HepG2 (cell line): ENCODE data around the gene MRPL27. TPM values are rescaled to one million over a fixed set of nuclear protein-coding genes. Genes with fewer than 3 reads are reported as not detected.

ENCODE experiments used
- ATAC-seq: fragments of 200-7000 bp; cut with Tn5 transposase; 3 replicates; pipeline ENCODE4 v1.9.1; 2020; ENCODE audit warnings: mild to moderate bottlenecking, moderate library complexity
- BruUV-seq: library from RNA; stranded (reverse); fragments of 400-500 nt; replicated peaks from 2 replicates; lab custom pipeline; 2021; lab: Mats Ljungman, UMichigan
- CTCF ChIA-PET: fragments of 300-600 bp; formaldehyde crosslinking; extraction: SDS; loops from one replicate; lab custom pipeline; 2021; ENCODE audit warnings: low total read pairs, inconsistent platforms, low intra/inter-chr PET ratio; lab: Yijun Ruan, JAX
- POLR2A ChIA-PET: fragments of 350-600 bp; sonication (Branson Sonifier 250); formaldehyde crosslinking; loops from one replicate; lab custom pipeline; 2020; ENCODE audit warnings: antibody characterized with exemption, inconsistent platforms; lab: Yijun Ruan, JAX
- DNase-seq: peaks from one replicate; pipeline ENCODE4 v3.0.0-alpha.2; 2015; ENCODE audit warnings: low spot score
- FAIRE-seq: peaks from 3 replicates; lab custom pipeline; 2011; peaks lifted over from hg19 to GRCh38; lab: Jason Lieb, UNC
- H2AFZ ChIP-seq: one replicate; pipeline ENCODE4 v1.6.1; 2011; ENCODE audit warnings: low read length, inconsistent platforms
- H3K27ac ChIP-seq: fragments of 300-600 bp; 3 replicates; pipeline ENCODE4 v1.8.0; 2011; ENCODE audit warnings: mixed run types, mild to moderate bottlenecking, mixed read lengths, low read length, inconsistent platforms; ENCODE audit not compliant: insufficient read depth; ENCODE audit errors: extremely low read length
- H3K27me3 ChIP-seq, 2 experiments: fragments of 200-600 bp in 1 of 2; 2 replicates in 1 of 2; 3 replicates in 1 of 2; pipeline versions ENCODE4 v1.6.0 to v1.8.0; 2011; ENCODE audit warnings: low read length in 2 of 2, mild to moderate bottlenecking in 2 of 2, moderate library complexity in 2 of 2, inconsistent platforms in 1 of 2; ENCODE audit not compliant: insufficient read depth in 2 of 2, control insufficient read depth in 1 of 2
- H3K36me3 ChIP-seq, 2 experiments: fragments of 200-600 bp in 1 of 2; replicated peaks in 1 of 2; 2 replicates in 1 of 2; 3 replicates in 1 of 2; pipeline versions ENCODE4 v1.5.1 to v1.8.0; 2011; ENCODE audit warnings: low read length in 2 of 2, inconsistent platforms in 1 of 2; ENCODE audit not compliant: insufficient read depth in 2 of 2, control insufficient read depth in 1 of 2
- H3K4me1 ChIP-seq: 2 replicates; pipeline ENCODE4 v1.5.1; 2012; ENCODE audit warnings: low read length, inconsistent platforms; ENCODE audit not compliant: insufficient read depth
- H3K4me2 ChIP-seq: 2 replicates; pipeline ENCODE4 v1.6.0; 2011; ENCODE audit warnings: low read depth, low read length, inconsistent platforms
- H3K4me3 ChIP-seq, 3 experiments: fragments of 200-600 bp in 1 of 3; sonication (generic), shearing (Covaris generic) in 1 of 3; replicated peaks in 1 of 3; 2 replicates each; pipeline ENCODE4 v1.5.1; 2011 to 2016; ENCODE audit warnings: low read length in 3 of 3, inconsistent platforms in 2 of 3, low read depth in 2 of 3, mild to moderate bottlenecking in 2 of 3, control low read depth in 1 of 3, mixed read lengths in 1 of 3; ENCODE audit not compliant: insufficient read depth in 1 of 3
- H3K79me2 ChIP-seq: one replicate; pipeline ENCODE4 v1.6.1; 2011; ENCODE audit warnings: low read length, inconsistent platforms; ENCODE audit not compliant: insufficient read depth
- H3K9ac ChIP-seq: 2 replicates; pipeline ENCODE4 v1.6.0; 2011; ENCODE audit warnings: mild to moderate bottlenecking, low read depth, low read length, inconsistent platforms; ENCODE audit not compliant: insufficient read depth
- H3K9me3 ChIP-seq: 2 replicates; pipeline ENCODE4 v1.5.1; 2012; ENCODE audit warnings: mild to moderate bottlenecking, low read length
- H4K20me1 ChIP-seq: 2 replicates; pipeline ENCODE4 v1.6.0; 2011; ENCODE audit warnings: inconsistent platforms, mild to moderate bottlenecking, low read length, moderate library complexity; ENCODE audit not compliant: insufficient read depth
- AGO2 ChIP-seq: fragments of 200-400 bp; formaldehyde crosslinking; optimal IDR thresholded peaks from 2 replicates; pipeline ENCODE3; 2017; ENCODE audit warnings: mild to moderate bottlenecking, low read depth, low read length, moderate library complexity
- HNRNPL ChIP-seq: fragments of 200-400 bp; formaldehyde crosslinking; IDR thresholded peaks from 2 replicates; pipeline ENCODE4 v1.6.1; 2017; ENCODE audit warnings: mild to moderate bottlenecking, low read depth, low read length
- MAFG ChIP-seq: sonication (generic); formaldehyde crosslinking; IDR thresholded peaks from 2 replicates; pipeline ENCODE4 v1.5.1; 2020; ENCODE audit warnings: mild to moderate bottlenecking, missing genetic modification reagents
- ZMYM4 ChIP-seq: sonication (generic); formaldehyde crosslinking; IDR thresholded peaks from 2 replicates; pipeline ENCODE4 v1.8.1; 2023; ENCODE audit warnings: mild to moderate bottlenecking, missing genetic modification reagents
- WGBS: methylation state at CpG from one replicate; pipeline ENCODE4 v1.1.6; 2017; ENCODE audit warnings: low lambda C conversion rate; 5-methylcytosine and 5-hydroxymethylcytosine counted together
- in situ Hi-C: cut with HindIII; loops from 2 replicates; pipeline ENCODE4 v1.10.0; 2017; ENCODE audit warnings: low pct_unique_long_range_greater_than_20kb; ENCODE audit not compliant: extremely low pct_ligation_motif_present
- intact Hi-C: fragments of 100-400 bp; cut with micrococcal nuclease; formaldehyde crosslinking; loops from one replicate; pipeline ENCODE4 v1.10.0; 2022; ENCODE audit not compliant: unreplicated experiment
- polyA plus RNA-seq, 8 experiments: library from polyadenylated mRNA; depleted of rRNA in 3 of 8; stranded (reverse) in 7 of 8; unstranded in 1 of 8; fragments of >200 nt; fragmentation: Illumina TruSeq in 4 of 8; extraction: Trizol in 4 of 8; gene quantifications; 2 replicates each; pipeline versions ENCODE4 v1.2.1 to v1.2.3, GENCODE V29; 2011 to 2016; ENCODE audit warnings: low read depth in 4 of 8, missing spikeins in 1 of 8, mixed read lengths in 1 of 8; ENCODE audit not compliant: insufficient read depth in 1 of 8
- total RNA-seq, 5 experiments: library from RNA; depleted of rRNA; stranded (reverse); fragments of >200 nt; fragmentation: Illumina TruSeq; extraction: Trizol; gene quantifications; 2 replicates each; pipeline ENCODE4 v1.2.3, GENCODE V29; 2016; ENCODE audit warnings: low read depth in 1 of 5
- TF ChIP-seq, protein P1 (sequence below): sonication (generic); formaldehyde crosslinking; IDR thresholded peaks from 2 replicates; pipeline ENCODE4 v1.8.1; 2023; ENCODE audit warnings: missing genetic modification reagents, mild to moderate bottlenecking, borderline replicate concordance
- TF ChIP-seq, protein P2 (sequence below): sonication (generic); formaldehyde crosslinking; IDR thresholded peaks from 2 replicates; pipeline ENCODE4 v1.5.1; 2020; ENCODE audit warnings: mild to moderate bottlenecking, missing genetic modification reagents, moderate library complexity

MRPL27 gene
- total and polyA plus RNA-seq, 2 of the 13 experiments (the other 11 are each of a cell fraction or from before 2014, with no cell fraction given), result 137 to 217 TPM

DNA sequence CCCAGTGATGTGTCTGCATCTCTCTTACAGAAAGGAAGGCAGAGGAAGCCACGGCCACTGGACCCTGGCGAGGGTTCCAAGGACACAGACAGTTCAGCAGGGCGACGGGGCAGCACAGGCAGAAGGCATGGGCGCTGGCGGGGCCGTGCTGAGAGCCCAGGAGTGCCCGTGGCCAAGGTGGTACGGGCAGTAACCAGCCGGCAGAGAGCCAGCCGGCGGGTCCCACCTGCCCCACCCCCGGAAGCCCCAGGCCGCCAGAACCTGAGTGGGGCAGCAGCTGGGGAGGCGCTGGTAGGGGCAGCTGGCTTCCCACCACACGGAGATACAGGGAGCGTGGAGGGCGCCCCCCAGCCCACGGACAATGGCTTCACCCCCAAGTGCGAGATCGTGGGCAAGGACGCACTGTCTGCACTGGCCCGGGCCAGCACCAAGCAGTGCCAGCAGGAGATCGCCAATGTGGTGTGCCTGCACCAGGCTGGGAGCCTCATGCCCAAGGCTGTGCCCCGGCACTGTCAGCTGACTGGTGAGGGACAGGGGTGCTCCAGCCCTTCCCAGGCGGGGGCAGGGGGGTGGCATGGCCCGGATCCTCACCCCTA lies 19.3 kb downstream of the MRPL27 start:
- Histone ChIP-seq H3K79me2 (no peaks in the 10 kb centered on the region), H3K4me2 (no peak overlapping the region), H3K9ac (no peak overlapping the region), H4K20me1 (no peaks in the 10 kb centered on the region), H3K27me3 (no peaks in the 10 kb centered on the region), H3K4me3 (no peak overlapping the region), H3K27ac (no peak overlapping the region), H3K9me3 (no peaks in the 10 kb centered on the region)
- WGBS, result 100% methylated on average over 15 of the region's 27 CpGs
- in situ Hi-C loops (no loop called here), intact Hi-C loops (no loop called here)
- CTCF ChIA-PET, result no interaction called here
- no peak for ATAC-seq
- TF ChIP-seq, protein P1, sequence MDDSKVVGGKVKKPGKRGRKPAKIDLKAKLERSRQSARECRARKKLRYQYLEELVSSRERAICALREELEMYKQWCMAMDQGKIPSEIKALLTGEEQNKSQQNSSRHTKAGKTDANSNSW (CRISPR knock-in tag), result no peak
- no peak for TF ChIP-seq ZMYM4 (CRISPR knock-in tag)
- TF ChIP-seq HNRNPL, result 0 out of 2 replicates have a peak, but pooled peaks have one; percentile 33
- TF ChIP-seq MAFG, result no peak
- peak; percentile 93 for TF ChIP-seq AGO2
- TF ChIP-seq, protein P2, sequence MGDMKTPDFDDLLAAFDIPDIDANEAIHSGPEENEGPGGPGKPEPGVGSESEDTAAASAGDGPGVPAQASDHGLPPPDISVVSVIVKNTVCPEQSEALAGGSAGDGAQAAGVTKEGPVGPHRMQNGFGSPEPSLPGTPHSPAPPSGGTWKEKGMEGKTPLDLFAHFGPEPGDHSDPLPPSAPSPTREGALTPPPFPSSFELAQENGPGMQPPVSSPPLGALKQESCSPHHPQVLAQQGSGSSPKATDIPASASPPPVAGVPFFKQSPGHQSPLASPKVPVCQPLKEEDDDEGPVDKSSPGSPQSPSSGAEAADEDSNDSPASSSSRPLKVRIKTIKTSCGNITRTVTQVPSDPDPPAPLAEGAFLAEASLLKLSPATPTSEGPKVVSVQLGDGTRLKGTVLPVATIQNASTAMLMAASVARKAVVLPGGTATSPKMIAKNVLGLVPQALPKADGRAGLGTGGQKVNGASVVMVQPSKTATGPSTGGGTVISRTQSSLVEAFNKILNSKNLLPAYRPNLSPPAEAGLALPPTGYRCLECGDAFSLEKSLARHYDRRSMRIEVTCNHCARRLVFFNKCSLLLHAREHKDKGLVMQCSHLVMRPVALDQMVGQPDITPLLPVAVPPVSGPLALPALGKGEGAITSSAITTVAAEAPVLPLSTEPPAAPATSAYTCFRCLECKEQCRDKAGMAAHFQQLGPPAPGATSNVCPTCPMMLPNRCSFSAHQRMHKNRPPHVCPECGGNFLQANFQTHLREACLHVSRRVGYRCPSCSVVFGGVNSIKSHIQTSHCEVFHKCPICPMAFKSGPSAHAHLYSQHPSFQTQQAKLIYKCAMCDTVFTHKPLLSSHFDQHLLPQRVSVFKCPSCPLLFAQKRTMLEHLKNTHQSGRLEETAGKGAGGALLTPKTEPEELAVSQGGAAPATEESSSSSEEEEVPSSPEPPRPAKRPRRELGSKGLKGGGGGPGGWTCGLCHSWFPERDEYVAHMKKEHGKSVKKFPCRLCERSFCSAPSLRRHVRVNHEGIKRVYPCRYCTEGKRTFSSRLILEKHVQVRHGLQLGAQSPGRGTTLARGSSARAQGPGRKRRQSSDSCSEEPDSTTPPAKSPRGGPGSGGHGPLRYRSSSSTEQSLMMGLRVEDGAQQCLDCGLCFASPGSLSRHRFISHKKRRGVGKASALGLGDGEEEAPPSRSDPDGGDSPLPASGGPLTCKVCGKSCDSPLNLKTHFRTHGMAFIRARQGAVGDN (CRISPR knock-in tag), result 0 out of 2 replicates have a peak, but pooled peaks have one; percentile 5
- TF ChIP-seq, all 625 proteins: peak for 3
- H2AFZ ChIP-seq, result no peak overlapping the region
- POLR2A ChIA-PET, result no interaction called here
- FAIRE-seq, result no peak
- peaks cover 32 to 50% of the 10 kb centered on the region in 2 experiments for H3K36me3 ChIP-seq
- DNase-seq, result no peak
- H3K4me1 ChIP-seq, result 0 out of 2 replicates have a peak, but pooled peaks cover 3% of the 10 kb centered on the region
- BruUV-seq, result no TSS peak
